Right lobe of liver (tissue), 4 donors: ENCODE data around the gene TMEM19.

Source experiments
- POLR2A ChIP-seq: fragments of 450-650 bp; IDR thresholded peaks from one replicate; pipeline ENCODE4 v1.6.1; 2017; ENCODE audit warnings: antibody characterized with exemption, mild to moderate bottlenecking
- TF ChIP-seq, protein P1 (sequence below), 4 donors: fragments of 200-600 bp in 3 of 4; fragments of 450-650 bp in 1 of 4; IDR thresholded peaks; one replicate each; pipeline versions ENCODE4 v1.5.1 to v1.8.0; 2016 to 2022; ENCODE audit warnings: antibody characterized with exemption in 4 of 4, mild to moderate bottlenecking in 2 of 4
- donor health status: DM: no; HTN: no; CAD: no.
- donor health status: DM: no; HTN: no; CAD: no.
- donor health status: DM: no; HTN: yes; CAD: no.

DNA sequence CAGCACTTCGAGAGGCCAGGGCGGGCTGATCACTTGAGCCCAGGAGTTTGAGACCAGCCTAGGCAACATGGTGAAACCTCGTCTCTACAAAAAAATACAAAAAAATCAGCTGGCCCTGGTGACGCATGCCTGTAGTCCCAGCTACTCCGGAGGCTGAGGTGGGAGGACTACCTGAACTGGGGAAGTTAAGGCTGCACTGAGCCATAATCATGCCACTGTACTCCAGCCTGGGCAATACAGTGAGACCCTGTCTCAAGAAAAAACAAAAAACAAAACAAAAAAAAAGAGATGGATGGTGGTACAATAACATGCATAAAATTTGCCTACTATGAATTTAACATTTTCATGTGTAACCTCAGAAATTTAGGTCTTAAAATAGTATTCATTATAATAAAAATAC, 19.6 kb upstream of the TMEM19 start:
- TF ChIP-seq, protein P1, sequence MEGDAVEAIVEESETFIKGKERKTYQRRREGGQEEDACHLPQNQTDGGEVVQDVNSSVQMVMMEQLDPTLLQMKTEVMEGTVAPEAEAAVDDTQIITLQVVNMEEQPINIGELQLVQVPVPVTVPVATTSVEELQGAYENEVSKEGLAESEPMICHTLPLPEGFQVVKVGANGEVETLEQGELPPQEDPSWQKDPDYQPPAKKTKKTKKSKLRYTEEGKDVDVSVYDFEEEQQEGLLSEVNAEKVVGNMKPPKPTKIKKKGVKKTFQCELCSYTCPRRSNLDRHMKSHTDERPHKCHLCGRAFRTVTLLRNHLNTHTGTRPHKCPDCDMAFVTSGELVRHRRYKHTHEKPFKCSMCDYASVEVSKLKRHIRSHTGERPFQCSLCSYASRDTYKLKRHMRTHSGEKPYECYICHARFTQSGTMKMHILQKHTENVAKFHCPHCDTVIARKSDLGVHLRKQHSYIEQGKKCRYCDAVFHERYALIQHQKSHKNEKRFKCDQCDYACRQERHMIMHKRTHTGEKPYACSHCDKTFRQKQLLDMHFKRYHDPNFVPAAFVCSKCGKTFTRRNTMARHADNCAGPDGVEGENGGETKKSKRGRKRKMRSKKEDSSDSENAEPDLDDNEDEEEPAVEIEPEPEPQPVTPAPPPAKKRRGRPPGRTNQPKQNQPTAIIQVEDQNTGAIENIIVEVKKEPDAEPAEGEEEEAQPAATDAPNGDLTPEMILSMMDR (IDR thresholded peaks at IDR 0.05) = no peak
- no peak for TF ChIP-seq POLR2A
